Activated CD4-positive, alpha-beta T cell treated with anti-CD3 and anti-CD28 coated beads, Interleukin-2, amount 10 ng/mL, durations not matched to agents 7 days and 5 days (primary cell): ENCODE data around the gene ZNF268. TPM values are rescaled to one million over a fixed set of nuclear protein-coding genes. Genes with fewer than 3 reads are reported as not detected.
"Not testable (repeated sequence)": the region's sequence is repeated elsewhere in the genome, so short reads cannot be mapped to it uniquely, and the experiment has no call there.

ENCODE experiments used
- CTCF ChIA-PET: fragments of 350-600 bp; sonication (Branson Sonifier 250); formaldehyde crosslinking; loops from one replicate; lab custom pipeline; 2021; ENCODE audit warnings: antibody characterized with exemption; lab: Charles Lee
- POLR2A ChIA-PET: fragments of 350-600 bp; sonication (Branson Sonifier 250); formaldehyde crosslinking; loops from one replicate; lab custom pipeline; 2021; ENCODE audit warnings: antibody characterized with exemption; lab: Charles Lee
- DNase-seq: peaks from one replicate; pipeline ENCODE4 v3.0.0-alpha.2; 2020
- H3K27ac Mint-ChIP-seq: one replicate; pipeline ENCODE4 v1.8.0; 2021; ENCODE audit warnings: mild to moderate bottlenecking, moderate library complexity, mixed read lengths
- H3K27me3 Mint-ChIP-seq: one replicate; pipeline ENCODE4 v1.8.0; 2021; ENCODE audit warnings: mixed read lengths
- H3K36me3 Mint-ChIP-seq: one replicate; pipeline ENCODE4 v1.8.0; 2021; ENCODE audit warnings: low read depth, mixed read lengths
- H3K4me1 Mint-ChIP-seq: one replicate; pipeline ENCODE4 v1.8.0; 2021; ENCODE audit warnings: mixed read lengths
- H3K4me3 Mint-ChIP-seq: one replicate; pipeline ENCODE4 v1.8.0; 2021; ENCODE audit warnings: mild to moderate bottlenecking, moderate library complexity, mixed read lengths
- H3K9me3 Mint-ChIP-seq: one replicate; pipeline ENCODE4 v1.8.0; 2021; ENCODE audit warnings: mixed read lengths
- total RNA-seq, 2 experiments: library from RNA; stranded (reverse); gene quantifications; one replicate each; pipeline ENCODE4 v1.2.3, GENCODE V29; 2021

The ZNF268 gene
- total RNA-seq, 2 experiments from 2014 or later: 22.1 to 23.4 TPM

- POLR2A ChIA-PET: no interaction called here
Observed at GRCh38 chr12:133233993-133234564, 52.8 kb downstream of the ZNF268 start.

DNA sequence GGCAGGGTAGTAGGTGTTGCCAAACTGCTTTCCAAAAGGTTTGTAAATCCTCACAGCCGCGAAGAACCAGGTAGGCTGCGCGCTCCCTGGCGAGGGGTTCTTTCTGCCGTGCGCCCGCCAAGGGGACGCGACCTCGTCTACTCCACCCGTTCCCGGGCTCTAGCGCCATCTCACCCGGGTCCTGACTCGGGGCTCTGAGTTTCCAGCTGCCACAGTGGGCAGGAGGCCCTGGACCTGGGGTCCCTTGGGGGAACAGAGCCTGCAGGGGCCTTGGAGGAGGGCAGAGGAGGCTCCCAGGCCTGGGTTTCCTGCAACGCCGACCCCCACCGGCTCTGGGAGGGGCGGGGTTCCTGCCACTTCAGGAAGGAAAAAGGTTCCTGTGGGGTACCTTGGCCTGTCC, 53.7 kb downstream of the ZNF268 start:
- DNase-seq: no peak
- no peaks in the 10 kb centered on the region for H3K27me3 Mint-ChIP-seq
- H3K4me1 Mint-ChIP-seq: no peaks in the 10 kb centered on the region
- peaks cover 46% of the 10 kb centered on the region for H3K9me3 Mint-ChIP-seq
- ChIA-PET CTCF (no interaction called here), POLR2A (no interaction called here)
- peaks cover 6% of the 10 kb centered on the region for H3K36me3 Mint-ChIP-seq
- H3K4me3 Mint-ChIP-seq: no peak overlapping the region
- no peak overlapping the region for H3K27ac Mint-ChIP-seq

More at GRCh38 chr12:133233993-133234564, 52.8 kb downstream of the ZNF268 start:
- Mint-ChIP-seq H3K4me1 (no peaks in the 10 kb centered on the region), H3K27ac (no peak overlapping the region), H3K4me3 (no peak overlapping the region), H3K27me3 (no peaks in the 10 kb centered on the region), H3K9me3 (peaks cover 45% of the 10 kb centered on the region), H3K36me3 (peaks cover 3% of the 10 kb centered on the region)
- CTCF ChIA-PET: no interaction called here
- DNase-seq: no peak

DNA sequence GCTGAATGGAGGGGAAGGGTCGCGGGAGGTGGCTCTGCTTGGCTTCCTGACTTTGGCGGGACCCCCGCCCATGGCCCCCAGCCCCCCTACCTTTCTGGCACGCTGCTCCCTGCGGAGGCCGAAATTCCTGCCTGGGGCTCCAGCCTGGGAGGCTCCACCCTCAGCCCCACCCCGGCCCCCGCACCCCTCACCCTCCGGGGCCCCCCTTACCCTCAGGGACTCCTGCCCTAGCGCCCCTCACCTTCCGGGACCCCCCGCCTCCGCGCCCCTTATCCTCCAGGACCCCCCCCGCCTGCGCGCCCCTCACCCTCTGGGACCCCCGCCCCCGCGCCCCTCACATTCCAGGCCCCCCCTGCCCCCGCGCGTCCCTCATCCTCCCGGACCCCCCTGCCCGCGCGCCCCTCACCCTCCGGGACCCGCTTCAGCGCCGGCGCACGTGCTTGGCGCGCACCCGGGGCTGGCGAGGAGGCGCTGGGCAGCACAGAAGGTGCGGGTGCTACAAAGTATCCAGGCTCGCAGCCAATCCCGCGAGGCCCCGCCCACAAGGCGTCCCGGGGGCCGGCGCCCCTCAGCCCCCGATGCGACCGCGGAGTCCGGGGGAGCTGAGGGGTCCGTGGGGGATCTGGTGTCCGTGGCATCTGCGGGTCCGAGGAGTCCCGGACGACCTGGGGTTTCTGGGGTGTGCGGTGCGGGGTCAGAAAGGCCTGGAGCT, 54.3 kb downstream of the ZNF268 start, which contains the start of gene ANHX:
Gene ANHX (minus strand): TSS at position 477 of the 712 bp plus-strand sequence. CDS start 1,521 bp downstream, outside the sequence.
- Mint-ChIP-seq H3K36me3 (peaks cover 6% of the 10 kb centered on the region), H3K9me3 (peaks cover 45% of the 10 kb centered on the region), H3K4me1 (no peaks in the 10 kb centered on the region), H3K27ac (no peak within 1 kb of the TSS), H3K27me3 (no peaks in the 10 kb centered on the region), H3K4me3 (no peak within 1 kb of the TSS)
- ChIA-PET CTCF (no interaction called here), POLR2A (no interaction called here)
- DNase-seq: no peak

- ChIA-PET CTCF (no interaction called here), POLR2A (no interaction called here)
- no peak overlapping the region for H3K27ac Mint-ChIP-seq
- H3K4me3 Mint-ChIP-seq: no peak overlapping the region
- peaks cover 46% of the 10 kb centered on the region for H3K9me3 Mint-ChIP-seq
- H3K27me3 Mint-ChIP-seq: no peaks in the 10 kb centered on the region
- no peak for DNase-seq
- H3K4me1 Mint-ChIP-seq: no peaks in the 10 kb centered on the region
- H3K36me3 Mint-ChIP-seq: peaks cover 6% of the 10 kb centered on the region
Observed at GRCh38 chr12:133236144-133236543, 54.8 kb downstream of the ZNF268 start.

DNA sequence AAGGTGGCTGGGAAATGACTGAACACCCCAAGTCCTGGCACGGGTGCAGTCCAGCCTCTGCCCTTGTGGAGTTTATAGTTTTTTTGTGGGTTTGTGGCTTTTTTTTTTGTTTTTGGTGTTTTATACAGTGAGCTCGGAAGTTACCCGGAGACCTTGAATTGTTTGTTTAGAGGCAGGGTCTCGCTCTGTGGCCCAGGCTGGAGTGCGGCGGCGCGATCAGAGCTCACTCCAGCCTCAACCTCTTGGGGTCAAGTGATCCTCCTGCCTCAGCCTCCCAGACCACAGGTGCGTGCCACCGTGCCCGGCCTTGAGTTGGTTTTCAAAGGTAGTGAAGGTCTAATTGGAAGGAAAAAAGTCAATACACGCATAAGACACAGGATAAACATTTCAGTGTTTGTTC, 55.3 kb downstream of the ZNF268 start:
- no peak for DNase-seq
- CTCF ChIA-PET: no interaction called here
- no peaks in the 10 kb centered on the region for H3K4me1 Mint-ChIP-seq
- H3K9me3 Mint-ChIP-seq: peaks cover 48% of the 10 kb centered on the region
- no peak overlapping the region for H3K4me3 Mint-ChIP-seq
- POLR2A ChIA-PET: no interaction called here
- H3K27ac Mint-ChIP-seq: no peak overlapping the region
- peaks cover 6% of the 10 kb centered on the region for H3K36me3 Mint-ChIP-seq
- H3K27me3 Mint-ChIP-seq: no peaks in the 10 kb centered on the region

DNA sequence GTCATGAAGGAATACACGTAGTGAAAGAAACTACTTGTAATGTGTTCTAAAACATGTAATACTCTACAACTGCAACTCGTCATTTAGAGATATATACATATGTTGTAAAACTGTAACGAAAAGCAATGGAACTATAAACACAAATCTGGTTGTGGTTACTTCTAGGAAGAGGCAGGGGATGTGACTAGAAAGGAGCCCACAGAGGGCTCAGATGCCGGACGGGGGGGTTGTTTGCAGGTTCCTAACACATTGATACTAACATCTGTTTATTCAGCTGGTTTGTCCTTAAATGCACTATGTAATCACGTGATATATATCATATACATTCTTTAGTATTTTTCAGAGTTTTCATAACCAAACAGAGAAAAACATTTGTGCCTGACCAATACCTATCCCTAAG, 70.4 kb downstream of the ZNF268 start:
- Mint-ChIP-seq H3K4me3 (no peak overlapping the region), H3K27me3 (no peaks in the 10 kb centered on the region), H3K27ac (no peak overlapping the region), H3K36me3 (no peaks in the 10 kb centered on the region), H3K4me1 (no peaks in the 10 kb centered on the region), H3K9me3 (peaks cover 29% of the 10 kb centered on the region)
- no peak for DNase-seq
- ChIA-PET POLR2A (no interaction called here), CTCF (no interaction called here)

DNA sequence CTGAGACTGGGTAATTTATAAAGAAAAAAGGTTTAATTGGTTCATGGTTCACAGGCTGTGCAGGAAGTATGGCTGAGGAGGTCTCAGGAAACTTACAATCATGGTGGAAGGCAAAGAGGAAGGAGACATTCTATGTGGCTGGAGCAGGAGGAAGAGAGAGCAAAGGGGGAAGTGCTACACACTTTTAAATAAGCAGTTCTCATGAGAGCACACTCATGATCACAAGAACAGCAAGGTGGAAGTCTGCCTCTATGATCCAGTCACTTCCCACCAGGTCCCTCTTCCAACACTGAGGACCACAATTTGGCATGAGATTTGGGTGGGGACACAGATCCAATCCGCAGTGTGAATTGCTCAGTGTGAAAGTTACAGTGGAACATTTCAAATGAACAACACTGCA, 74.5 kb downstream of the ZNF268 start:
- DNase-seq, H3K4me1 Mint-ChIP-seq, H3K36me3 Mint-ChIP-seq, POLR2A ChIA-PET, H3K27ac Mint-ChIP-seq, H3K27me3 Mint-ChIP-seq, CTCF ChIA-PET, H3K4me3 Mint-ChIP-seq: not testable (repeated sequence)
- H3K9me3 Mint-ChIP-seq: peaks cover 25% of the 10 kb centered on the region

GRCh38 chr12:133256321-133256720, 75.0 kb downstream of the ZNF268 start:
- no peak for DNase-seq
- Mint-ChIP-seq H3K36me3 (no peaks in the 10 kb centered on the region), H3K4me3 (no peak overlapping the region), H3K9me3 (peaks cover 24% of the 10 kb centered on the region), H3K27me3 (no peaks in the 10 kb centered on the region), H3K27ac (no peak overlapping the region), H3K4me1 (no peaks in the 10 kb centered on the region)
- CTCF ChIA-PET: no interaction called here
- POLR2A ChIA-PET: no interaction called here

DNA sequence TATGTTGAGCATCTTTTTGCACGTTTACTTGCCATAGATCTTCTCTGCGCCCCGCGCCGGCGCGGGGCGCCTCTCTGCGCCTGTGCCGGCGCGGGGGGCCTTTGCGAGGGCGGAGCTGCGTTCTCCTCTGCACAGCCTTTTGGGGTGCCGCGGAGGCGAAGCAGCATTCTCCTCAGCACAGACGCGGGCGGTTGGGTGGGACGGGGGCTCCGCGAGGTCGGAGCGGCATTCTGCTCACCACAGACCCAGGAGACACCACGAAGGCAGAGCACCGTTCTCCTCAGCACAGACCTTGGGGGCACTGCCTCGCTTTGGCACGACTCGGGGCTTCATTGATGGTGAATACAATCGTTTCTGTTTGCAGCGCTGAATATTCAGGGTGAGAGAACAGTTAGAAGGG, 82.9 kb downstream of the ZNF268 start:
- H3K36me3 Mint-ChIP-seq: no peaks in the 10 kb centered on the region
- no peaks in the 10 kb centered on the region for H3K27me3 Mint-ChIP-seq
- ChIA-PET CTCF (no interaction called here), POLR2A (no interaction called here)
- no peak overlapping the region for H3K4me3 Mint-ChIP-seq
- no peak for DNase-seq
- H3K27ac Mint-ChIP-seq: no peak overlapping the region
- no peaks in the 10 kb centered on the region for H3K4me1 Mint-ChIP-seq
- H3K9me3 Mint-ChIP-seq: peaks cover 7% of the 10 kb centered on the region

Other genes with a start within 250 kb of the ZNF268 start
- 10 to 100 TPM; 11.5 to 12.4 TPM for gene ZNF605, start 225.2 kb upstream of the ZNF268 start, total RNA-seq
- gene ZNF26, start 195.1 kb upstream of the ZNF268 start, total RNA-seq: 10 to 100 TPM; 14.0 to 20.2 TPM
- 10 to 100 TPM; 22.7 to 23.6 TPM for gene ZNF84, start 144.0 kb upstream of the ZNF268 start, total RNA-seq
- 10 to 100 TPM; 14.6 to 16.2 TPM for gene ZNF140, start 100.6 kb upstream of the ZNF268 start, total RNA-seq
- 1 to 10 TPM; 2.7 to 3.1 TPM for gene ZNF891, start 51.2 kb upstream of the ZNF268 start, total RNA-seq
- 1 to 10 TPM; 6.0 to 6.3 TPM for gene ZNF10, start 50.9 kb upstream of the ZNF268 start, total RNA-seq
- not detected for gene ANHX, start 54.4 kb downstream of the ZNF268 start, total RNA-seq